ENCODE results near the gene KIRREL3.

Gene KIRREL3

GRCh38 chr11:126594921-126595367 lies 405.6 kb downstream of the KIRREL3 start:
- H3K4me2 ChIP-seq (ENCODE audit: insufficient read depth, low read length, poor library complexity, severe bottlenecking): no peak overlapping the region
- no peak for DNase-seq (ENCODE audit: low spot score)
- peak overlapping the region; percentile 9 for H2BK15ac ChIP-seq (ENCODE audit: low read length)
- no peak overlapping the region for H4K91ac ChIP-seq (ENCODE audit: low read depth, low read length, poor library complexity)
- H3K4me3 ChIP-seq (ENCODE audit: low read length in 2 of 2): no peak overlapping the region
- no peak overlapping the region for H3K4ac ChIP-seq (ENCODE audit: low read length)
- peak overlapping the region; percentile 7 for H2BK5ac ChIP-seq (ENCODE audit: low read length)
- no peak overlapping the region for H2BK12ac ChIP-seq (ENCODE audit: low read length)
- peaks cover 0 to 2% of the 10 kb centered on the region in 2 donors for H3K9me3 ChIP-seq (replicated peaks in 1 of 2; ENCODE audit: control insufficient read depth in 2 of 2, insufficient read depth in 1 of 2, low read depth in 1 of 2, low read length in 2 of 2)
- peaks cover 0 to 2% (median 0%) of the 10 kb centered on the region in 3 experiments for H3K27me3 ChIP-seq (ENCODE audit: control insufficient read depth in 3 of 3, insufficient read depth in 3 of 3, low read depth in 1 of 3, low read length in 3 of 3)
- H3K79me1 ChIP-seq (ENCODE audit: low read depth, low read length): no peaks in the 10 kb centered on the region
- no peak overlapping the region for H3K9ac ChIP-seq (ENCODE audit: low read depth, low read length, poor library complexity)
- no peak overlapping the region for H2BK120ac ChIP-seq (ENCODE audit: low read depth, low read length)
- H3K18ac ChIP-seq (ENCODE audit: low read length): peak overlapping the region; percentile 68
- peaks cover 3 to 19% of the 10 kb centered on the region in 2 donors for H3K4me1 ChIP-seq (ENCODE audit: control insufficient read depth in 2 of 2, insufficient read depth in 1 of 2, low read depth in 1 of 2, low read length in 2 of 2)
- no peak overlapping the region for H3K23ac ChIP-seq (ENCODE audit: low read depth, low read length, poor library complexity)
- H2AK5ac ChIP-seq (ENCODE audit: low read depth, low read length): no peak overlapping the region
- no CpG with 5 or more reads among the region's 9 CpGs for WGBS, 2 donors (ENCODE audit: extremely low coverage in 2 of 2, insufficient read length in 2 of 2, insufficient replicate concordance in 1 of 2)
- no peak overlapping the region for H3K14ac ChIP-seq (ENCODE audit: low read length)
- no peak overlapping the region for H4K8ac ChIP-seq (ENCODE audit: low read depth, low read length)
- H3K36me3 ChIP-seq (replicated peaks in 1 of 2; ENCODE audit: control insufficient read depth in 2 of 2, insufficient read depth in 2 of 2, low read length in 2 of 2): no peaks in the 10 kb centered on the region
- H3K27ac ChIP-seq (replicated peaks; ENCODE audit: low read length): no peak overlapping the region
- no peak overlapping the region for H2AFZ ChIP-seq (ENCODE audit: low read length)

- Histone ChIP-seq H3K36me3 (replicated peaks in 1 of 2; ENCODE audit: control insufficient read depth in 2 of 2, insufficient read depth in 2 of 2, low read length in 2 of 2) (no peaks in the 10 kb centered on the region), H3K9me3 (replicated peaks in 1 of 2; ENCODE audit: control insufficient read depth in 2 of 2, insufficient read depth in 1 of 2, low read depth in 1 of 2, low read length in 2 of 2) (no peaks in the 10 kb centered on the region), H2BK12ac (ENCODE audit: low read length) (peak overlapping the region; percentile 59), H3K23ac (ENCODE audit: low read depth, low read length, poor library complexity) (no peak overlapping the region), H3K14ac (ENCODE audit: low read length) (no peak overlapping the region), H2BK15ac (ENCODE audit: low read length) (peak overlapping the region; percentile 32), H4K8ac (ENCODE audit: low read depth, low read length) (no peak overlapping the region), H3K4ac (ENCODE audit: low read length) (no peak overlapping the region), H3K27me3 (ENCODE audit: control insufficient read depth in 3 of 3, insufficient read depth in 3 of 3, low read depth in 1 of 3, low read length in 3 of 3) (no peaks in the 10 kb centered on the region), H3K4me3 (ENCODE audit: low read length in 2 of 2) (no peak overlapping the region), H3K79me1 (ENCODE audit: low read depth, low read length) (no peaks in the 10 kb centered on the region), H3K4me2 (ENCODE audit: insufficient read depth, low read length, poor library complexity, severe bottlenecking) (no peak overlapping the region), H3K18ac (ENCODE audit: low read length) (peak overlapping the region; percentile 75), H2BK5ac (ENCODE audit: low read length) (no peak overlapping the region), H2BK120ac (ENCODE audit: low read depth, low read length) (peak overlapping the region; percentile 21), H2AFZ (ENCODE audit: low read length) (no peak overlapping the region), H4K91ac (ENCODE audit: low read depth, low read length, poor library complexity) (no peak overlapping the region), H2AK5ac (ENCODE audit: low read depth, low read length) (peak overlapping the region; percentile 58), H3K27ac (replicated peaks; ENCODE audit: low read length) (no peak overlapping the region), H3K9ac (ENCODE audit: low read depth, low read length, poor library complexity) (no peak overlapping the region), H3K4me1 (ENCODE audit: control insufficient read depth in 2 of 2, insufficient read depth in 1 of 2, low read depth in 1 of 2, low read length in 2 of 2) (peaks cover 0 to 13% of the 10 kb centered on the region in 2 donors)
- DNase-seq (ENCODE audit: low spot score): no peak
- WGBS, 2 donors (ENCODE audit: extremely low coverage in 2 of 2, insufficient read length in 2 of 2, insufficient replicate concordance in 1 of 2): no CpG with 5 or more reads among the region's 21 CpGs
These were observed 407.8 kb downstream of the KIRREL3 start for GRCh38 chr11:126592496-126593410.

GRCh38 chr11:126591966-126592489 lies 408.5 kb downstream of the KIRREL3 start:
- H3K36me3 ChIP-seq (replicated peaks in 1 of 2; ENCODE audit: control insufficient read depth in 2 of 2, insufficient read depth in 2 of 2, low read length in 2 of 2): no peaks in the 10 kb centered on the region
- H3K9me3 ChIP-seq (replicated peaks in 1 of 2; ENCODE audit: control insufficient read depth in 2 of 2, insufficient read depth in 1 of 2, low read depth in 1 of 2, low read length in 2 of 2): no peaks in the 10 kb centered on the region
- H2AFZ ChIP-seq (ENCODE audit: low read length): no peak overlapping the region
- DNase-seq (ENCODE audit: low spot score): no peak
- H3K14ac ChIP-seq (ENCODE audit: low read length): no peak overlapping the region
- 100% methylated on average over 1 of the region's 6 CpGs; no CpG with 5 or more reads in 1 of the 2 donors for WGBS, 2 donors (ENCODE audit: extremely low coverage in 2 of 2, insufficient read length in 2 of 2, insufficient replicate concordance in 1 of 2)
- H2BK5ac ChIP-seq (ENCODE audit: low read length): no peak overlapping the region
- H4K91ac ChIP-seq (ENCODE audit: low read depth, low read length, poor library complexity): no peak overlapping the region
- H2BK120ac ChIP-seq (ENCODE audit: low read depth, low read length): no peak overlapping the region
- no peak overlapping the region for H3K4me3 ChIP-seq (ENCODE audit: low read length in 2 of 2)
- H2BK12ac ChIP-seq (ENCODE audit: low read length): no peak overlapping the region
- no peak overlapping the region for H3K18ac ChIP-seq (ENCODE audit: low read length)
- no peak overlapping the region for H4K8ac ChIP-seq (ENCODE audit: low read depth, low read length)
- H3K79me1 ChIP-seq (ENCODE audit: low read depth, low read length): no peaks in the 10 kb centered on the region
- H2BK15ac ChIP-seq (ENCODE audit: low read length): peak overlapping the region; percentile 32
- no peak overlapping the region for H2AK5ac ChIP-seq (ENCODE audit: low read depth, low read length)
- peaks cover 0 to 13% of the 10 kb centered on the region in 2 donors for H3K4me1 ChIP-seq (ENCODE audit: control insufficient read depth in 2 of 2, insufficient read depth in 1 of 2, low read depth in 1 of 2, low read length in 2 of 2)
- no peak overlapping the region for H3K9ac ChIP-seq (ENCODE audit: low read depth, low read length, poor library complexity)
- H3K4me2 ChIP-seq (ENCODE audit: insufficient read depth, low read length, poor library complexity, severe bottlenecking): no peak overlapping the region
- no peaks in the 10 kb centered on the region for H3K27me3 ChIP-seq (ENCODE audit: control insufficient read depth in 3 of 3, insufficient read depth in 3 of 3, low read depth in 1 of 3, low read length in 3 of 3)
- H3K23ac ChIP-seq (ENCODE audit: low read depth, low read length, poor library complexity): no peak overlapping the region
- H3K27ac ChIP-seq (replicated peaks; ENCODE audit: low read length): no peak overlapping the region
- H3K4ac ChIP-seq (ENCODE audit: low read length): no peak overlapping the region

- Histone ChIP-seq H3K36me3 (replicated peaks in 1 of 2; ENCODE audit: control insufficient read depth in 2 of 2, insufficient read depth in 2 of 2, low read length in 2 of 2) (no peaks in the 10 kb centered on the region), H3K27ac (replicated peaks; ENCODE audit: low read length) (no peak overlapping the region), H3K79me1 (ENCODE audit: low read depth, low read length) (no peaks in the 10 kb centered on the region), H3K4me1 (ENCODE audit: control insufficient read depth in 2 of 2, insufficient read depth in 1 of 2, low read depth in 1 of 2, low read length in 2 of 2) (peaks cover 0 to 23% of the 10 kb centered on the region in 2 donors), H3K9ac (ENCODE audit: low read depth, low read length, poor library complexity) (peak overlapping the region; percentile 16), H3K4me2 (ENCODE audit: insufficient read depth, low read length, poor library complexity, severe bottlenecking) (no peak overlapping the region), H3K18ac (ENCODE audit: low read length) (peak overlapping the region; percentile 75), H3K23ac (ENCODE audit: low read depth, low read length, poor library complexity) (peak overlapping the region; percentile 7), H2AK5ac (ENCODE audit: low read depth, low read length) (peak overlapping the region; percentile 21), H3K14ac (ENCODE audit: low read length) (no peak overlapping the region), H3K27me3 (ENCODE audit: control insufficient read depth in 3 of 3, insufficient read depth in 3 of 3, low read depth in 1 of 3, low read length in 3 of 3) (peaks cover 0 to 6% (median under 1%) of the 10 kb centered on the region in 3 experiments), H4K8ac (ENCODE audit: low read depth, low read length) (no peak overlapping the region), H3K9me3 (replicated peaks in 1 of 2; ENCODE audit: control insufficient read depth in 2 of 2, insufficient read depth in 1 of 2, low read depth in 1 of 2, low read length in 2 of 2) (peaks cover 0 to 2% of the 10 kb centered on the region in 2 donors), H2BK5ac (ENCODE audit: low read length) (no peak overlapping the region), H2BK15ac (ENCODE audit: low read length) (peak overlapping the region; percentile 42), H3K4ac (ENCODE audit: low read length) (no peak overlapping the region), H2AFZ (ENCODE audit: low read length) (no peak overlapping the region), H4K91ac (ENCODE audit: low read depth, low read length, poor library complexity) (no peak overlapping the region), H3K4me3 (ENCODE audit: low read length in 2 of 2) (no peak overlapping the region), H2BK12ac (ENCODE audit: low read length) (no peak overlapping the region), H2BK120ac (ENCODE audit: low read depth, low read length) (peak overlapping the region; percentile 12)
- no peak for DNase-seq (ENCODE audit: low spot score)
- no CpG with 5 or more reads among the region's 4 CpGs for WGBS, 2 donors (ENCODE audit: extremely low coverage in 2 of 2, insufficient read length in 2 of 2, insufficient replicate concordance in 1 of 2)
These were observed 411.1 kb downstream of the KIRREL3 start for GRCh38 chr11:126589492-126589803.

Data from neuronal stem cell (in vitro differentiated cells).